HG03175 (cell line): ENCODE data around the gene CELA2A.
"Not testable (repeated sequence)": the region's sequence is repeated elsewhere in the genome, so short reads cannot be mapped to it uniquely, and the experiment has no call there.

Source experiments
- ATAC-seq: cut with Tn5 transposase; IDR thresholded peaks from one replicate; pipeline ENCODE4 v1.9.1; 2021; ENCODE audit warnings: mild to moderate bottlenecking, moderate library complexity; ENCODE audit not compliant: unreplicated experiment

The CELA2A gene

DNA sequence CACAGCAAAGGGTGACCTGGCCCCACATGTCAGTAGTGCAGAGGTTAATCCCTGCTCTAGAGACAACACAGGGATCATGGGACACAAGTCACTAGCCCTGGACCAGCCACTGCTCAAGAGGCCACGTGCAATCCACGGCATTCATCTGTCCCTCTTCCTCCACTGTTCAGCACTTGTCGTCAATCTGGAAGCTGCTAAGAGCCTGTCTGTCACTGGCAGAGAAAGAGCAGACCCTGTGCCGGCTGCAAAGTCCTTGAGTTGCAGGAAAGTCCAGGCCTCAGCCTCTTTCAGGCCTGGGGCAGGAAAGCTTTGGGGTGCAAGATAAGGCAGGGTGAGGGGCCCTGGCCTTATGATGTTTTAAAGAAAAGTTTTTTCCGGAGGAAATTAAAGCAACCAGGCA lies 36.1 kb downstream of the CELA2A start:
- ATAC-seq: no peak

DNA sequence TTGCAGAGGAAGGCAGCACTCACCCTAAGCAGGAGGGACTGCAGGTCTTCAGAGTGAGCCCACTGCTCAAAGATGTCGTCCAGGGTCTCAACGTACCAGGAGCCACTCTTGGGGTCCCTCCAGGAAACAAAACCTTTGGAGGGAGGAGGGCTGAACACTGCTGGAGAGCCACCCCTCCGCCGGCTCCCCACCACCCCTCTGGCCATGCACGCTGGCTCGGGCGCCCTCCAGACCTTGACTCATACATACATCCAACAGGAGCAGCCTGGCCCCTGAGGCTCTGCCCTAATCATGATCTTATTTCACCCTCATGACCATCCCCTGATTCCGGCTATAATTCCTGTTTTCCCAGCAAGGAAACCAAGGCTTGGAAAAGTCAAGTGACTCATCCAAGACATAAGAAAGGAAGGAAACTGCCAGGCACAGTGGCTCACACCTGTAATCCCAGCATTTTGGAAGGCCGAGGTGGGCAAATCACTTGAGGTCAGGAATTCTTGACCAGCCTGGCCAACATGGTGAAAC lies 37.4 kb downstream of the CELA2A start:
- ATAC-seq: no peak

GRCh38 chr1:15500184-15501178 lies 43.9 kb downstream of the CELA2A start:
- no peak for ATAC-seq

- ATAC-seq: no peak
These were observed 44.9 kb downstream of the CELA2A start for GRCh38 chr1:15501208-15502032.

DNA sequence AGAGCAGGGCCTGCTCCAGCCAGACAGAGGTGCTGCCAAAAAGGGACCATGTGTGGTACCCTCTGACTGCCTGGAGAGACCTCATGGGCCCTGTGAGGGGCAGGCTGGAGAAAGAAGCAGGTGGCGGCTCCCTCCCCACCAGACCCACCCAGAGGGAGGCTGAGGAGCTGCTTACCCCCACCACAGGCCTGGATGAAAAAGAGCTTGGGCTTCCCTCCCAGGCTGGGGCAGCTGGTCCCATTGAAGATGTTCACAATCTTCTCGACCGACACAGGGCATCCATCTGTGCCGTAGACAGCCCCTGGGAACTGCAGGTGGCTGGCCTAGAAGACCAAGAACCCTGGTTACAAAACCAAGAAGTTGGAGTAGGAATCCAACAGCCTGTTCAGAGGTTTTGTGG lies 47.9 kb downstream of the CELA2A start:
- no peak for ATAC-seq

- ATAC-seq: no peak
These were observed 50.3 kb downstream of the CELA2A start for GRCh38 chr1:15506831-15507230.

GRCh38 chr1:15507278-15507677 lies 50.7 kb downstream of the CELA2A start:
- ATAC-seq: no peak

DNA sequence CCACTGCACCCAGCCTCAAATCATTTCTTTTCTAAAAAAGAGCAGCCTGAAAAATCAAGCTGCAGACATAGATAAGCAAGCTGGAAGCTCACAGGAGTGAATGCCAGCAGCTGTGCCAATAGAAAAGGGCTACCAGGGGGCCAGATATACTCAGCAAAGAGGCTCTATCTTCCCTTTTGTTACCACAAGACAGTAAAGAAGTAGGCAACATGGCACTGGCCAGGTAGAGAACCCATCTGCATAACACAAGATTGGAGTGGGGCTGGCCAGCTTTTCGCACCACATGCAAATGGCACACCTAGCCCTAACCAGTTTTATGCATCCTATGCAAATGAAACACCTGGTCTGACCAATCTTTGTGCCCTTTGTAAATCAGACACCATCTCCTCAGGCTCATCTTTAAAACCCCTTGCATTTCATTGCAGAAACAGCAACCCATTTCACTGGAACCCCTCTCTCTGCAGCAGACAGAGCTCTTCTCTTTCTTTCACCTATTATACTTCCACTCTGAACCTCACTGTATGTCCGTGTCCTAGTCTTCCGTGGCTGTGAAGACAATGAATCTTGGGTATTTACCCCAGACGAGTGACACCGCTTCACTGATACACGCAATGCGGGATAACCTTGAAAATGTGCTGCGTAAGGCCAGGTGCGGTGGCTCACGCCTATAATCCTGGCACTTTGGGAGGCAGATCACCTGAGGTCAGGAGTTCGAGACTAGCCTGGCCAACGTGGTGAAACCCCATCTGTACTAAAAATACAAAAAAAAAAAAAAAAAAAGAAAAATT lies 52.4 kb downstream of the CELA2A start:
- ATAC-seq: no peak

- no peak for ATAC-seq
These were observed 53.1 kb downstream of the CELA2A start for GRCh38 chr1:15509586-15509985.

DNA sequence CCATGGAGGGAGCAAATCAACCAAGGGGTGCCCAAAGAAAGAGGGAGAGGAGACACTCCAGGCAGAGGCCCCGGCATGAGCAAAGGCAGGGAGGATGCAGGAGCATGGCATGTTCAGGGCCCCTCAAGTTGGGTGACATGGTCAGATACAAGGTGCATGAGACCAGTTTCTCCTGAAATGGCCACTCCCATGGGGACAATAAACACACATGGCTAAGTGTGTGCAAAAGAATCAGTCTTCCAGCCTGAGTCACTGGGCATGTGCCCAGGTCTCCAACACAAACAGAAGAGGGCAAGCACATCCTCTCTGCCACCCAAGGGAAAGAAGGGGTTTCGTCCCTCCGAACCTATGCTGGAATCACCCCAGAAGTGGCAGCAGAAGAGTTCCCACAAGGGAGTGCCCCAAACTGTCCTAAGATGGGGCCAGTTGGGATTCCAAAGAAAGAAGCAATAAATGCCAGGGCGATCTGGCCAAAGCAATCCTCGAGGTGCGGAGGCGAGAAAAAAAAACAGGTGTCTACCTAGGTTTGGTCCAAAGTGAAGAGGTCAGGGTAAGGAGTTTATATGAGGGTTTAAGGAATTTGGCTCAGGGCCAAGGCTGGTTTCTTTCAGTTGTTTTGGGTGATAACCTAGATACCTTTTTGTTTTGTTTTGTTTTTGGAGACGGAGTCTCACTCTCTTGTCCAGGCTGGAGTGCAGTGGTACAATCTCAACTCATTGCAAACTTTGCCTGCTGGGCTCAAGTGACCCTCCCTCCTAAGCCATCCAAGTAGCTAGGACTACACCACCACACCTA lies 54.3 kb downstream of the CELA2A start:
- no peak for ATAC-seq

DNA sequence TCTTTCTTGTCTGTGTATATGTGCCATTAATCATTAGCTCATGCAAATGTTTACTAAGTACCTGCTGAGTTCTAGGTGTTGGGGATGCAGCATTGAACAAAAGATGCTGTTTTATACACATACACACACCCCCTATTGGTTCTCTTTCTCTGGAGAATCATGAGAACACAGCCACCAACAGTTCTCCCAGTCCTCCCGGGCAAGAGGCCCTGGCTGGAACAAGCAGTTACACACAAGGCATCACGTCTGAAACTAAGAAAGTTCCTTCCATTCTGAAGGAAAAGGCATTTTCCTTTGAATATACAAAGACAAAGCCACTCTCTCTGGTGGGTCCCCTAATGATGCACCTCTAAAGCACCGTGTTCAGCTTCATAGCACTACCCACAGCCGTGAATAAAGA lies 56.7 kb downstream of the CELA2A start:
- no peak for ATAC-seq

- ATAC-seq: no peak
These were observed 57.4 kb downstream of the CELA2A start for GRCh38 chr1:15513919-15514318.

DNA sequence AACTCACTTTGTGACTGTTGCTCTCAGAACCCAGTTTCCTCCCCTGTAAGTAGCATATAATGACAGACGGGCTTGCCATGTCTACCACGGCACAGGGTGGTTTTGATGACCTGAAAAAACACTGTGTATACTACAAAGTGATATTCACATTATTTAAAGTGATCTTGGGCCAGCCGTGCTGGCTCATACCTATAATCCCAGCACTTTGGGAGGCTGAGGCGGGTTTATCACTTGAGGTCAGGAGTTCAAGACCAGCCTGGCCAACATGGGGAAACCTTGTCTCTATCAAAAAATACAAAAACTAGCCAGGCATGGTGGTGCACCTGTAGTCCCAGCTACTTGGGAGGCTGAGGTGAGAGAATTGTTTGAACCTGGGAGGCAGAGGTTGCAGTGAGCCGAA lies 58.0 kb downstream of the CELA2A start:
- ATAC-seq: not testable (repeated sequence)

DNA sequence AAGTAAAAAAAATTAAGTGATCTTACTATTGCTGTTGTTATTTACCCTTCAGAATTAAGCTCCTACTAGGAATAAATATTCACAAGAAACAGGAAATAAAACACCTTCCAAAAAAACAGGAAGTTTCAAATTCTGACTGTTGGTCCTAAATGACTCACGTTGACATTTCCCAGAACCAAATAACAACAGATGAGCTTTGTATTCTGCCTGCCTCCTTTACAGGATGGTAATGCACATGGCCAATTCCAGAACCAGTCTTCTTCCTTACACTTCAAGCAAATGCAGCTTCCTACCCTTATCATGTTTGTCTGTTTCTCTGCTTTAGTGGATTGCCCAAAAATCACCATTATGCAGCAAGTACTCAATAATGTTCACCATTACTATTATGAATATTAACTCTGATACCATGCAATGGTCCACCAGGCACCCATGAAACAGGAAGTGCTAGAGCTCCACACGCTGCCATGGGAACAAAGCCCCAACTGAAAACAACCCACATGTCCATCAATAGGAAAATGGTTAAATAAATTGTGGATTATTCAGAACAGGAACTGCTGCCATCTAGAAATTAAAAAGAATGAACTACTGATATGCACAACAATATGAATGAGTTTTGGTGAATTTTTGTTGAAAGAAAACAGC lies 58.6 kb downstream of the CELA2A start:
- ATAC-seq: peak; percentile 64

DNA sequence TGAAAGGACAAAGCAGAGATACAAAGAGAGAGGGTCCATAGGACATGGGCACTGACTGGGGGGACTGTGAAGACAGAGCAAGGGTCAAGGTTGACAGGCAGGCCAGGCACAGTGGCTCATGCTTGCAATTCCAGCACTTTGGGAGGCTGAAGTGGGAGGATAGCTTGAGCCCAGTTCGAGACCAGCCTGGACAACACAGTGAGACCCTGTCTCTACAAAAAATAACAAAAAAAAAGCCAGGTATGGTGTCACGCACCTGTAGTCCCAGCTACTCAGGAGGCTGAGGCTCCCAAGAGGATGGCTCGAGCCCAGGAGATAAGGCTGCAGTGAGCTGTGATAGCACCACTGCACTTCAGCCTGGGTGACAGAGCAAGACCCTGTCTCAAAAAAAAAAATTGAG lies 63.1 kb downstream of the CELA2A start:
- ATAC-seq: no peak

- not testable (repeated sequence) for ATAC-seq
These were observed 64.8 kb downstream of the CELA2A start for GRCh38 chr1:15521206-15521906.
